GM12878 (cell line): ENCODE results near the gene TMEM38B. TPM values are rescaled to one million over a fixed set of nuclear protein-coding genes. Genes with fewer than 3 reads are reported as not detected.

Experiments
- ATAC-seq: fragments of 200-7000 bp; cut with Tn5 transposase; 3 replicates; pipeline ENCODE4 v1.9.1; 2020; ENCODE audit warnings: mild to moderate bottlenecking, moderate library complexity
- BruUV-seq: library from RNA; stranded (reverse); fragments of 400-500 nt; replicated peaks from 2 replicates; lab custom pipeline; 2021; lab: Mats Ljungman, UMichigan
- CTCF ChIA-PET: fragments of 300-600 bp; sonication (Branson Sonifier 250); formaldehyde crosslinking; extraction: SDS; loops from one replicate; lab custom pipeline; 2021; ENCODE audit warnings: inconsistent platforms; lab: Yijun Ruan, JAX
- POLR2A ChIA-PET: fragments of 350-600 bp; formaldehyde crosslinking; extraction: SDS; loops from one replicate; lab custom pipeline; 2021; ENCODE audit warnings: inconsistent platforms; lab: Charles Lee
- RAD21 ChIA-PET: fragments of 300-600 bp; sonication (Branson Sonifier 250); formaldehyde crosslinking; loops from one replicate; lab custom pipeline; 2023; ENCODE audit warnings: antibody characterized with exemption; ENCODE audit not compliant: unreplicated experiment; lab: Charles Lee
- SMC1A ChIA-PET: fragments of 300-600 bp; sonication (Branson Sonifier 250); formaldehyde crosslinking; loops from one replicate; lab custom pipeline; 2023; ENCODE audit not compliant: unreplicated experiment, uncharacterized antibody; lab: Charles Lee
- DNase-seq: peaks from one replicate; pipeline ENCODE4 v3.0.0-alpha.2; 2011; ENCODE audit warnings: low read depth, low spot score
- FAIRE-seq: peaks from 3 replicates; lab custom pipeline; 2011; peaks lifted over from hg19 to GRCh38; lab: Jason Lieb, UNC
- H2AFZ ChIP-seq: 2 replicates; pipeline ENCODE4 v1.6.0; 2011; ENCODE audit warnings: low read depth, low read length, control low read depth; ENCODE audit not compliant: control insufficient read depth
- H3K27ac ChIP-seq: 2 replicates; pipeline ENCODE4 v1.5.1; 2011; ENCODE audit warnings: control low read depth; ENCODE audit not compliant: control insufficient read depth, insufficient read depth
- H3K27me3 ChIP-seq, 2 experiments: replicated peaks in 1 of 2; 2 replicates each; pipeline versions ENCODE4 v1.6.0 to v1.6.1; 2011; ENCODE audit warnings: low read length in 1 of 2; ENCODE audit not compliant: control insufficient read depth in 2 of 2, insufficient read depth in 2 of 2
- H3K36me3 ChIP-seq, 2 experiments: 2 replicates each; pipeline ENCODE4 v1.5.1; 2011; ENCODE audit warnings: low read length in 1 of 2; ENCODE audit not compliant: control insufficient read depth in 2 of 2, insufficient read depth in 2 of 2
- H3K4me1 ChIP-seq: 2 replicates; pipeline ENCODE4 v1.6.1; 2011; ENCODE audit warnings: mild to moderate bottlenecking, low read length, moderate library complexity, mixed read lengths; ENCODE audit not compliant: control insufficient read depth, insufficient read depth
- H3K4me2 ChIP-seq: 2 replicates; pipeline ENCODE4 v1.6.0; 2011; ENCODE audit warnings: control low read depth; ENCODE audit not compliant: control insufficient read depth, insufficient read depth
- H3K4me3 ChIP-seq: fragments of 200-600 bp; sonication (generic); 2 replicates; pipeline ENCODE4 v1.5.1; 2016
- H3K79me2 ChIP-seq: 2 replicates; pipeline ENCODE4 v1.6.0; 2011; ENCODE audit warnings: low read length; ENCODE audit not compliant: control insufficient read depth, insufficient read depth
- H3K9ac ChIP-seq: 2 replicates; pipeline ENCODE4 v1.8.0; 2011; ENCODE audit warnings: low read length, control low read depth, mixed read lengths; ENCODE audit not compliant: control insufficient read depth, insufficient read depth
- H3K9me3 ChIP-seq: replicated peaks from 3 replicates; pipeline ENCODE4 v1.5.1; 2011; ENCODE audit warnings: mild to moderate bottlenecking, low read length; ENCODE audit not compliant: control insufficient read depth, insufficient read depth
- H4K20me1 ChIP-seq: 2 replicates; pipeline ENCODE4 v1.6.0; 2011; ENCODE audit not compliant: control insufficient read depth, insufficient read depth
- ASH2L ChIP-seq: fragments of 300-600, 200-600 bp; sonication (generic); IDR thresholded peaks from 2 replicates; pipeline ENCODE4 v1.6.1; 2017; ENCODE audit warnings: low read depth, mild to moderate bottlenecking, borderline replicate concordance
- ATF7 ChIP-seq: fragments of 450-650 bp; IDR thresholded peaks from 2 replicates; pipeline ENCODE4 v1.6.1; 2016; ENCODE audit warnings: low read depth, mild to moderate bottlenecking
- BHLHE40 ChIP-seq, 2 experiments: fragments of 450-650 bp in 1 of 2; IDR thresholded peaks; 2 replicates each; pipeline ENCODE4 v1.6.1; 2011 to 2017; ENCODE audit warnings: low read depth in 2 of 2, borderline replicate concordance in 1 of 2, improper control_type of control experiment in 1 of 2, low read length in 1 of 2, mild to moderate bottlenecking in 1 of 2
- CBX5 ChIP-seq: sonication (generic); IDR thresholded peaks from 2 replicates; pipeline ENCODE4 v1.6.1; 2016; ENCODE audit warnings: low read depth, moderate library complexity, mild to moderate bottlenecking, inconsistent platforms
- CREB1 ChIP-seq: IDR thresholded peaks from 2 replicates; pipeline ENCODE4 v1.6.1; 2012; ENCODE audit warnings: low read depth, mild to moderate bottlenecking, inconsistent platforms
- IKZF1 ChIP-seq: fragments of 450-650 bp; conservative IDR thresholded peaks from 2 replicates; pipeline ENCODE4 v1.6.1; 2017; ENCODE audit warnings: antibody characterized with exemption, mild to moderate bottlenecking
- STAT1 ChIP-seq: fragments of 450-650 bp; conservative IDR thresholded peaks from 2 replicates; pipeline ENCODE4 v1.6.1; 2014; ENCODE audit warnings: antibody characterized with exemption, mild to moderate bottlenecking
- ZNF622 ChIP-seq: fragments of 450-650 bp; IDR thresholded peaks from 2 replicates; pipeline ENCODE4 v1.6.1; 2017; ENCODE audit warnings: mild to moderate bottlenecking, inconsistent platforms
- ZSCAN29 ChIP-seq: fragments of 450-650 bp; IDR thresholded peaks from 2 replicates; pipeline ENCODE4 v1.6.1; 2017; ENCODE audit warnings: mild to moderate bottlenecking, moderate library complexity
- WGBS: methylation state at CpG from one replicate; pipeline ENCODE4 v1.1.6; 2016; ENCODE audit warnings: low lambda C conversion rate; ENCODE audit not compliant: insufficient replicate concordance, insufficient coverage; ENCODE audit errors: missing lambda C conversion rate; 5-methylcytosine and 5-hydroxymethylcytosine counted together
- in situ Hi-C: fragments of 300-500 bp; cut with MboI; formaldehyde crosslinking; loops from 9 replicates; pipeline ENCODE4 v1.14.3; 2018; ENCODE audit warnings: mixed read lengths
- intact Hi-C: fragments of 100-400 bp; cut with micrococcal nuclease; formaldehyde crosslinking; loops from one replicate; pipeline ENCODE4 v1.14.2; 2022; ENCODE audit not compliant: unreplicated experiment
- polyA plus RNA-seq, 11 experiments: library from polyadenylated mRNA; depleted of rRNA in 4 of 11; unstranded in 6 of 11; stranded (reverse) in 5 of 11; fragments of >200 nt; fragmentation: Nextera tagmentation in 4 of 11; fragmentation: Illumina TruSeq in 1 of 11; extraction: Ambion mirVana in 4 of 11; extraction: Trizol in 1 of 11; gene quantifications; 1 replicate in 1 of 11; 2 replicates in 10 of 11; pipeline versions ENCODE4 v1.2.1 to v1.2.3, GENCODE V29; 2011 to 2016; ENCODE audit warnings: inconsistent platforms in 2 of 11, missing spikeins in 2 of 11, low read depth in 1 of 11
- total RNA-seq, 4 experiments: library from RNA; depleted of rRNA in 3 of 4; stranded (reverse); fragments of >200 nt in 3 of 4; fragmentation: Illumina TruSeq in 1 of 4; extraction: Trizol in 1 of 4; gene quantifications; 2 replicates each; pipeline versions ENCODE4 v1.2.1 to v1.2.3, GENCODE V29; 2013 to 2021
- TF ChIP-seq, protein P1 (sequence below): fragments of 450-650 bp; IDR thresholded peaks from 2 replicates; pipeline ENCODE4 v1.6.1; 2017; ENCODE audit warnings: mild to moderate bottlenecking, moderate library complexity
- TF ChIP-seq, protein P2 (sequence below): fragments of 450-650 bp; IDR thresholded peaks from 2 replicates; pipeline ENCODE4 v1.6.1; 2016; ENCODE audit warnings: mild to moderate bottlenecking

The TMEM38B gene
- total and polyA plus RNA-seq, 10 of the 15 experiments (the other 5 are each of a cell fraction or from before 2014, with no cell fraction given): 8.4 to 22.5 (median 12.7) TPM

DNA sequence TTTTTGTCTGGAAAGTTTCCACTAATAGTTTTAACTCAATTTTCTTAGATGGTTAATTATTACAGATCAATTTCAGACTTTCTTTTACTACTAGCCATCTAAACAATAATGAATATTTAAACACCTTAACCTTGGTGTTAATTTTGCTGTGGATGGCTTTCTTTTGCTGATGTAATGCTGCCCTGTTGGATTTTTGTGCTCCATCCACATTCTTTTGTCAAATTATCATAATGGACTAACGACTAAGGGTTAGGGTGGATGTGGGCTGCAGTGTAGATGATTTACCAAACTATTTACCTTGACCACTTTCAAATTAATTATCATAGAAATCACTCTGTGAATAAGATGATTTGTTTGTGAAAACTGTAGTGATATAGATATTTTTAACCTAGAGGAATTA, 15.6 kb upstream of the TMEM38B start:
- ATAC-seq (no peak), FAIRE-seq (no peak), DNase-seq (no peak)
- intact Hi-C loops: no loop called here
- ChIA-PET SMC1A (interaction anchor here (1.3 to 1.4 kb wide), 2 partner anchors 10 to 39 kb away, joined by 3 to 4 read pairs; no protein-coding TSS in a partner anchor), POLR2A (no interaction called here), RAD21 (no interaction called here), CTCF (interaction anchor here (1.1 to 1.3 kb wide), 3 partner anchors 15 to 40 kb away, joined by 3 to 4 read pairs (median 4); partner anchors contain the start of gene TMEM38B)
- Histone ChIP-seq H4K20me1 (no peaks in the 10 kb centered on the region), H3K9me3 (no peaks in the 10 kb centered on the region), H3K79me2 (no peaks in the 10 kb centered on the region), H2AFZ (no peak overlapping the region), H3K27ac (no peak overlapping the region), H3K9ac (no peak overlapping the region), H3K4me2 (no peak overlapping the region), H3K4me3 (no peak overlapping the region), H3K36me3 (no peaks in the 10 kb centered on the region), H3K4me1 (peaks cover 3% of the 10 kb centered on the region; the same call in 1 of the 2 replicates), H3K27me3 (no peaks in the 10 kb centered on the region)
- no TSS peak for BruUV-seq
- no peak for TF ChIP-seq BHLHE40 (IDR thresholded peaks at IDR 0.05; ENCODE audit: borderline replicate concordance in 1 of 2, low read depth in 2 of 2, low read length in 1 of 2)
- TF ChIP-seq ATF7: no peak
- TF ChIP-seq ASH2L: no peak
- no peak for TF ChIP-seq IKZF1
- WGBS: 0% methylated on average over 1 of the region's 1 CpG
- in situ Hi-C loops: no loop called here

DNA sequence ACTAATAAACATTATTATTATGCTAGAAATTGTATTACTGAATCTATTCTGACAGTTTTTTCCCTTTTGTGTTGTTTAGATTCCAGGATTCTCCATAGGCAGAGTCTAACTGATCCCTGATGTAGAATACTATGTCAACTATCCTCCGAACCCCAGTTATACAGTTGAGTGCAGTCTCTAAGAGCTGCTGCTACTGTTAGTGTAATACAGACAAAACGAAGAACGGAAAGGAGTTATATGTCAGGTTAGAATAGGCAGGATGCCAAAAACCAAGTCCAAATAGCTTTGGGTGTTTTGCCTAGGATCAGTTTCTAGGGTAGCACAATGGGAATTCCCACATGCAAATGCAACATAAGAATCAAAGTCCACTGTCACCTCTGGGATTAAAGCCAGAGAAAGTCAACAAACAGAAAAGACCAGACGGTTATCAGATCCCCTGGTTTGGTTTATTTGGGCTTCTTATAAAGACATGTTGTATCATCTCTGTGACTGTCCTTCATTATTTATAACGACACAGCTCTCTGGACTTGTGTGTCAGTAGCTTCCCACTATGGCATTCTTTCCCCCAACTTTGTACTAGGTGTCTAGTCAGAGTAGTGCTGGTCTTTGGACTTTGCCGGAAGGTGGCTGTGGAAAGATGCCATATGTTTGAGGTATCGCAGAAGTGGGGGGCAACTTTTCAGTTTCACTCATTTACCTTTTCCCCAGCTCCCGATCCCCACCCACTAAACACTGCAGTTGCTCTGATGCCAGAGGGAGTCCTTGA, 14.9 kb upstream of the TMEM38B start:
- no peak overlapping the region for H3K27ac ChIP-seq
- no peak overlapping the region for H3K4me3 ChIP-seq
- no peaks in the 10 kb centered on the region for H3K4me1 ChIP-seq
- no TSS peak for BruUV-seq
- no peak overlapping the region for H3K9ac ChIP-seq
- no peak for FAIRE-seq
- H3K9me3 ChIP-seq: no peaks in the 10 kb centered on the region
- H4K20me1 ChIP-seq: no peaks in the 10 kb centered on the region
- ATAC-seq: no peak
- CTCF ChIA-PET: interaction anchor here (1.3 kb wide), 1 partner anchor 14 kb away, joined by 3 read pairs; no protein-coding TSS in a partner anchor
- RAD21 ChIA-PET: no interaction called here
- WGBS: 70% methylated on average over 8 of the region's 8 CpGs
- in situ Hi-C loops: no loop called here
- H3K79me2 ChIP-seq: no peaks in the 10 kb centered on the region
- DNase-seq: no peak
- no peaks in the 10 kb centered on the region for H3K36me3 ChIP-seq
- SMC1A ChIA-PET: interaction anchor here (1.3 to 1.4 kb wide), 3 partner anchors 10 to 39 kb away, joined by 3 to 6 read pairs (median 4); no protein-coding TSS in a partner anchor
- no peak overlapping the region for H2AFZ ChIP-seq
- H3K4me2 ChIP-seq: no peak overlapping the region
- intact Hi-C loops: no loop called here
- POLR2A ChIA-PET: no interaction called here
- H3K27me3 ChIP-seq: no peaks in the 10 kb centered on the region
- TF ChIP-seq, protein P1, sequence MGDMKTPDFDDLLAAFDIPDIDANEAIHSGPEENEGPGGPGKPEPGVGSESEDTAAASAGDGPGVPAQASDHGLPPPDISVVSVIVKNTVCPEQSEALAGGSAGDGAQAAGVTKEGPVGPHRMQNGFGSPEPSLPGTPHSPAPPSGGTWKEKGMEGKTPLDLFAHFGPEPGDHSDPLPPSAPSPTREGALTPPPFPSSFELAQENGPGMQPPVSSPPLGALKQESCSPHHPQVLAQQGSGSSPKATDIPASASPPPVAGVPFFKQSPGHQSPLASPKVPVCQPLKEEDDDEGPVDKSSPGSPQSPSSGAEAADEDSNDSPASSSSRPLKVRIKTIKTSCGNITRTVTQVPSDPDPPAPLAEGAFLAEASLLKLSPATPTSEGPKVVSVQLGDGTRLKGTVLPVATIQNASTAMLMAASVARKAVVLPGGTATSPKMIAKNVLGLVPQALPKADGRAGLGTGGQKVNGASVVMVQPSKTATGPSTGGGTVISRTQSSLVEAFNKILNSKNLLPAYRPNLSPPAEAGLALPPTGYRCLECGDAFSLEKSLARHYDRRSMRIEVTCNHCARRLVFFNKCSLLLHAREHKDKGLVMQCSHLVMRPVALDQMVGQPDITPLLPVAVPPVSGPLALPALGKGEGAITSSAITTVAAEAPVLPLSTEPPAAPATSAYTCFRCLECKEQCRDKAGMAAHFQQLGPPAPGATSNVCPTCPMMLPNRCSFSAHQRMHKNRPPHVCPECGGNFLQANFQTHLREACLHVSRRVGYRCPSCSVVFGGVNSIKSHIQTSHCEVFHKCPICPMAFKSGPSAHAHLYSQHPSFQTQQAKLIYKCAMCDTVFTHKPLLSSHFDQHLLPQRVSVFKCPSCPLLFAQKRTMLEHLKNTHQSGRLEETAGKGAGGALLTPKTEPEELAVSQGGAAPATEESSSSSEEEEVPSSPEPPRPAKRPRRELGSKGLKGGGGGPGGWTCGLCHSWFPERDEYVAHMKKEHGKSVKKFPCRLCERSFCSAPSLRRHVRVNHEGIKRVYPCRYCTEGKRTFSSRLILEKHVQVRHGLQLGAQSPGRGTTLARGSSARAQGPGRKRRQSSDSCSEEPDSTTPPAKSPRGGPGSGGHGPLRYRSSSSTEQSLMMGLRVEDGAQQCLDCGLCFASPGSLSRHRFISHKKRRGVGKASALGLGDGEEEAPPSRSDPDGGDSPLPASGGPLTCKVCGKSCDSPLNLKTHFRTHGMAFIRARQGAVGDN: no peak
- TF ChIP-seq BHLHE40 (IDR thresholded peaks at IDR 0.05; ENCODE audit: borderline replicate concordance in 1 of 2, low read depth in 2 of 2, low read length in 1 of 2): no peak
- TF ChIP-seq CBX5: no peak
- TF ChIP-seq CREB1: no peak
- TF ChIP-seq ZSCAN29: no peak
- TF ChIP-seq ZNF622: no peak
- TF ChIP-seq, protein P2, sequence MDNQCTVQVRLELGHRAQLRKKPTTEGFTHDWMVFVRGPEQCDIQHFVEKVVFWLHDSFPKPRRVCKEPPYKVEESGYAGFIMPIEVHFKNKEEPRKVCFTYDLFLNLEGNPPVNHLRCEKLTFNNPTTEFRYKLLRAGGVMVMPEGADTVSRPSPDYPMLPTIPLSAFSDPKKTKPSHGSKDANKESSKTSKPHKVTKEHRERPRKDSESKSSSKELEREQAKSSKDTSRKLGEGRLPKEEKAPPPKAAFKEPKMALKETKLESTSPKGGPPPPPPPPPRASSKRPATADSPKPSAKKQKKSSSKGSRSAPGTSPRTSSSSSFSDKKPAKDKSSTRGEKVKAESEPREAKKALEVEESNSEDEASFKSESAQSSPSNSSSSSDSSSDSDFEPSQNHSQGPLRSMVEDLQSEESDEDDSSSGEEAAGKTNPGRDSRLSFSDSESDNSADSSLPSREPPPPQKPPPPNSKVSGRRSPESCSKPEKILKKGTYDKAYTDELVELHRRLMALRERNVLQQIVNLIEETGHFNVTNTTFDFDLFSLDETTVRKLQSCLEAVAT: no peak
- no peak for TF ChIP-seq STAT1
